ENCODE results near the gene DNAJC16.

- TF ChIP-seq CTCF (conservative IDR thresholded peaks at IDR 0.05; ENCODE audit: low read depth, low read length) (no peak), NFE2L2 (IDR thresholded peaks at IDR 0.05; ENCODE audit: low read depth, low read length) (no peak), POLR2A (IDR thresholded peaks at IDR 0.05; ENCODE audit: low read depth, low read length) (no peak), CHD1 (IDR thresholded peaks at IDR 0.05; ENCODE audit: low read depth, low read length) (no peak), RCOR1 (IDR thresholded peaks at IDR 0.05; ENCODE audit: insufficient replicate concordance, low read length) (no peak), USF2 (IDR thresholded peaks at IDR 0.05; ENCODE audit: low read depth, low read length) (no peak), CEBPB (IDR thresholded peaks at IDR 0.05; ENCODE audit: low read depth, low read length) (no peak), RAD21 (IDR thresholded peaks at IDR 0.05; ENCODE audit: low read length) (no peak)
Measured at GRCh38 chr1:15592285-15592684, 65.6 kb downstream of the DNAJC16 start.

Data from IMR-90 (cell line).